ENCODE measurements around the gene ATP8B3.

GRCh38 chr19:1843116-1843515 is 31.0 kb upstream of the ATP8B3 start:
- TF ChIP-seq EP300 (IDR thresholded peaks at IDR 0.05; ENCODE audit: borderline replicate concordance) (no peak), TAF1 (IDR thresholded peaks at IDR 0.05; ENCODE audit: low read depth) (no peak), EGR1 (IDR thresholded peaks at IDR 0.05) (no peak), FOXM1 (IDR thresholded peaks at IDR 0.05; ENCODE audit: borderline replicate concordance, low read depth) (no peak), REST (IDR thresholded peaks at IDR 0.05; ENCODE audit: low read depth) (no peak), YY1 (IDR thresholded peaks at IDR 0.05; ENCODE audit: low read depth) (no peak), TCF12 (IDR thresholded peaks at IDR 0.05; ENCODE audit: low read depth) (no peak), ZBTB7A (IDR thresholded peaks at IDR 0.05; ENCODE audit: low read depth) (no peak), RAD21 (IDR thresholded peaks at IDR 0.05; ENCODE audit: low read depth) (no peak), TEAD4 (IDR thresholded peaks at IDR 0.05) (no peak)

All from Ishikawa (cell line).